HG02678 (cell line): Measurements from ENCODE around the gene ATP2C1.
"Not testable (repeated sequence)": the region's sequence is repeated elsewhere in the genome, so short reads cannot be mapped to it uniquely, and the experiment has no call there.

Experiments used
- ATAC-seq: cut with Tn5 transposase; IDR thresholded peaks from one replicate; pipeline ENCODE4 v1.9.1; 2021; ENCODE audit warnings: mild to moderate bottlenecking, moderate library complexity; ENCODE audit not compliant: unreplicated experiment

Gene ATP2C1

DNA sequence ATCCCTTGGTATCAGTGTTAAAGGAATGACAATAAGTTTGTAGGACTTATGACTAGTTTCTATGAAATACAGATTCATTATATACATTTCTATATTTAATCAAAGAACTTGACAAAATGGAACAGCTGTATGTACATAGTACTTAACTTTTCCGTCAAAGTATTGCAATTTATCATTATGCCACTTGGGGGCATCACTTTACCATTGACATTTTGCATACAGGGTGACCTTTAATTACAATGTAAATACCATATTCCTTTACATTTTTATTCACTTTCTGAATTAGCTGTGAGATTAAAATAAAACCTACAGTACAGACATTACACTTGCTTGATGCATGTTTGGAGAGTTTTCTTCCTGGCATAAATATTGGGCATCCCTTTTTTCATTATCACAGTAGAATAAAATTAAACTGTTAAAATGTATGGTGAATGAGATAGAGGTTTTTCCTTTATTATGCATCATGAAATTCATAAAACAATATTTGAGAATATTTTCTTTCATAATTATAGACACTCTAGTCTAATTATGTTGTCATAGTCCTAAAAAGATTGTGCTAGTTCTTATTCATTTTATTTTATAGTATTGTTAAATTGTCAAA lies 139.7 kb downstream of the ATP2C1 start:
- ATAC-seq: peak; percentile 62

DNA sequence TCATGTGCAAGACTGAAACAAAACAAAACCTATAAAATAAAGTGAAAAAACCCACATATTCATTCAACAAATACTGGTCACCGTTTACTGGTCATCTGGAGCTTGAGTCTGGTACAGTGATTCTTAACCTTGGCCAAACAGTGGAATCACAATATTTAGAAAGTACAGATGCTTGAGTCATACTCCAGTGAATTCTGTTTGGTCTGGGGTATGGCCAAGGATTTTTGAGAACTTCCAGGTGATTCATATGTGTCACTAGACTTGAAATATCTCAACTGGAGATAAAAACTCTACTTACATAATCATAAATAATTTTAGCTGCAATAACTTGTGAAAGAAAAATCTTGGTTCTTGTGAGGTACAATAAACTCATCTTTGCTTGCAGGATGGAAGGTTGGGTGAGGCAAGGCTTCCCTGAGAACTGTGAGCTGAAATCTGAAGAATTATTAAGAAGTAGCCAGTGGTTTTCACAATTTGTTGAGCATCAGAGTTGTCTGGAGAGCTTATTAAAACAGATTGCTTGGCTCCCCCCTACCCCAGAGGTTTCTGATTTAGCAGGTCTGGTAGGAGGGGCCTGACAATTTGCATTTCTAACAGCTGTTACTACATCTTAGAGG lies 142.4 kb downstream of the ATP2C1 start:
- ATAC-seq: no peak

DNA sequence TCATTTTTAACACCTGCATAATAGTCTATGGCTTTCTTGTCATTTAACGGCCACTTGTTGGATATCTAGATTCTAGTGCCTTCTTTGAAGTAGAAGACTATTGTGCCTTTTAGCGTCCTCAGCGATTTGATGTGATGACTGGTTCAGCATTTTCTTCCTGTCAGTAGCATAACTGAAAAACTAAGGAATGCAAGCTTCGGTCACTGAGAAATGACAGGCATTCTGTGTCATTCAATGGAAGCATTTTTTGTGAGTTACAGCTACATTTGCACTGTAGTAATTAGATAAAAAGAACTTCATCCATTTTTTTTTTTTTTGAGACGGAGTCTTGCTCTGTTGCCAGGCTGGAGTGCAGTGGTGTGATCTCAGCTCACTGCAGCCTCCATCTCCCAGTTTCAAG lies 143.1 kb downstream of the ATP2C1 start:
- ATAC-seq: no peak

GRCh38 chr3:131038326-131038725 lies 144.4 kb downstream of the ATP2C1 start:
- no peak for ATAC-seq

DNA sequence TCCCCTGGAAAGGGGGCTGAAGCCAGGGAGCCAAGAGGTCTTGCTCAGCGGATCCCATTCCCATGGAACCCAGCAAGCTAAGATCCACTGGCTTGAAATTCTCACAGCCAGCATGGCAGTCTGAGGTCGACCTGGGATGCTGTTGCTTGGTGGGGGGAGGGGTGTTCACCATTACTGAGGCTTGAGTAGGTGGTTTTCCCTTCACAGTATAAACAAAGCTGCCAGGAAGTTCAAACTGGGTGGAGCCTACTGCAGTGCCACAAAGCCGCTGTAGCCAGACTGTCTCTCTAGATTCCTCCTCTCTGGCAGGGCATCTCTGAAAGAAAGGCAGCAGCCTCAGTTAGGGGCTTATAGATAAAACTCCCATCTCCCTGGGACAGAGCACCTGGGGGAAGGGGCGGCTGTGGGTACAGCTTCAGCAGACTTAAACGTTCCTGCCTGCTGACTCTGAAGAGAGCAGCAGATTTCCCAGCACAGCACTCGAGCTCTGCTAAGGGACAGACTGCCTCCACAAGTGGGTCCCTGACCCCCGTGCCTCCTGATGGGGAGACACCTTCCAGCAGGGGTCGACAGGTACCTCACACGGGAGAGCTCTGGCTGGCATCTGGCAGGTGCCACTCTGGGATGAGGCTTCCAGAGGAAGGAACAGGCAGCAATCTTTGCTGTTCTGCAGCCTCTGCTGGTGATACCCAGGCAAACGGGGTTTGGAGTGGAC lies 148.5 kb downstream of the ATP2C1 start:
- not testable (repeated sequence) for ATAC-seq

- no peak for ATAC-seq
These were observed 153.7 kb downstream of the ATP2C1 start for GRCh38 chr3:131047582-131047981.

DNA sequence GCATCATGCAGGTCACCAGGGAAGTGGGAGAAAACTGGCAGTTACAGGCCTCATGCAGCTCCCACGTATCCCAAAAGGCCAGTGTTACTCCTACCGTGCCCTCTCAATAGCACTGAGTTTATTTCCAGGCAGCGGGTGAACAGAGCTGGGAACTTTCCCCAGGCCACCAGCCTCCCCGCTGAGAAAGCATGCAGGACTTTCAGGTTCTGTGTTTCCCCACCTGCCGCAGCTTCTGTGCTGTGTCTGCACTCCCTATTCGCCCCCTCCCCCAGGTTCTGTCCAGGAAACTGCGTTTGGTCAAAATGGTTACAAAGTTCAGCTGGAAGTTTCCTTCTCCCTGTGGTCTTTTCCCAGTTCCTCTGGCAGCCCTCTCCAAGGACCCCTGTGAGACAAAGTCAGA lies 154.1 kb downstream of the ATP2C1 start:
- no peak for ATAC-seq

- ATAC-seq: no peak
These were observed 156.1 kb downstream of the ATP2C1 start for GRCh38 chr3:131050001-131050400.

- no peak for ATAC-seq
These were observed 159.4 kb downstream of the ATP2C1 start for GRCh38 chr3:131053043-131053859.
